Limb (tissue), 2 donors: ENCODE measurements around the gene TRABD.

ENCODE experiments used
- DNase-seq, 2 donors: peaks; one replicate each; pipeline ENCODE4 v3.0.0-alpha.2; 2016; ENCODE audit errors: extremely low spot score in 2 of 2

TRABD gene

DNA sequence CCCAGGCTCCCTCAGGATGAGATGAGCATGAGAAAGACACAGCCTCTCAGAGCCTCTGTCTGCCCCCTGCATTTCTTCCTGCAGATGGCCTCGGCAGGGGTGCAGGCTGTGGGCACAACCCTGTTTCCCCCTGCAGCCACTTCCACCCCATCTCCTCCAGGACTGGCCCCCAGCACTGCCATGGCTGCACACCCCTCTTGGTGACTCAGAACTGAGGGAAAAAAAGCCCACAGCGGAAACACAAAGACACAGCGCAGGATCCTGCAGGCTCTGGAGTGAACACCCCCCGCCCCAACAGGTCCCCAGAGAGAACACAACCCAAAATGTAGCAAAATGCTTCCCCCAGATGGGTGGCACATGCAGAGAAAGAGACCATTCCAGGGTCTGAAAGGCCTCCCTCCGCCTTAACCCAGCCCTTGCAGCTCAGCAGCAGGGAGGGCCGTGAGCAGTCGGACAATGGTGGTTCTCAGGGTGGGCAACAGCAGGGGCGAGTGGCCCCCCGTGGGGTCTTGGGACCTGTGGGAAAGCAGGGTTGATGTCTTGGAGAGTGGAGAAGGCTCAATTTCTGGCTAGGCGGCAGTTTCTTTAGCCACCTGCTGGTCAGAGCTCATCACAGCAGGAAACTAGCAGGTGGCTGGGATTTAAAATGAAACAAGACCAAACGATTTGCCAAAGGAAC is 51.2 kb downstream of the TRABD start:
- DNase-seq, result no peak

DNA sequence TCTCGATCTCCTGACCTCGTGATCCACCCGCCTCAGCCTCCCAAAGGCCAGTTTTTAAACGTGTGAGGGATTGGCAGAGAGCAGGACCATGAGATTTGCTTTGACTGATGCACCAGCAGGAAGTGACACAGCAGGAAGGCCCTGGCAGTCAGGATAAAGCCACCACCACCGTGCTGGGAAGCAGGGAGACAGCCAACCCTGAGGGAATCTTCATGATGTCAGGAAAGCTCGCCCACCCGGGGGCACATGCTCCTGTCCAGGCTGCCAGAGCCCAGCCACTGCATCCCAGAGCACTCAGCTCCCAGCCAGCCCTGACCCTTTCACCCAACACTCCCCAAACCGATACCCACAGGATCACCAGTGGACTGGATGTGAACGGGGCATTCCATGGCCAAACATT is 53.0 kb downstream of the TRABD start:
- DNase-seq, result no peak

DNA sequence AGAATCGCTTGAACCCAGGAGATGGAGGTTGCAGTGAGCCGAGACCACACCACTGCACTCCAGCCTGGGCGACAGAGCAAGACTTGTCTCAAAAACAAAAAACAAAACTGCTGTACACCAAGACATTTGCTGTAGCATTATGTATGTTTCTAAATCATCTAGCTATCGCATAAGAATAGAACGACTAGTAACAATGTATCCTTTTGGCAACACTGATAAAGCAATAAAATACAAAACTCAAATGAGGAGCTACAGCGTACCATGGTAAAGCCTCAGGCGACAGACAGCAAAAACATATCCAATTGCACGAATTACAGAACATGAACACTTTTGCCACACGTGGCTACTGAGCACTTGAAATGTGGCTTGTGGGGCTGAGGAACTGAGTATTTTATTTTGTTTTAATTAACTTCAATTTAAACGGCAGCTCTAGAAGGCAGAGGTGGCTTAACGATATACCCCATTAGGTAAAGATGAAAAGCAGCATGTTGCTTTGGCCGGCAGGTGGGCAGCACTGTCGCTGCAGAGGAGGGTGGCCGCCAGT is 56.8 kb downstream of the TRABD start:
- no peak for DNase-seq

DNA sequence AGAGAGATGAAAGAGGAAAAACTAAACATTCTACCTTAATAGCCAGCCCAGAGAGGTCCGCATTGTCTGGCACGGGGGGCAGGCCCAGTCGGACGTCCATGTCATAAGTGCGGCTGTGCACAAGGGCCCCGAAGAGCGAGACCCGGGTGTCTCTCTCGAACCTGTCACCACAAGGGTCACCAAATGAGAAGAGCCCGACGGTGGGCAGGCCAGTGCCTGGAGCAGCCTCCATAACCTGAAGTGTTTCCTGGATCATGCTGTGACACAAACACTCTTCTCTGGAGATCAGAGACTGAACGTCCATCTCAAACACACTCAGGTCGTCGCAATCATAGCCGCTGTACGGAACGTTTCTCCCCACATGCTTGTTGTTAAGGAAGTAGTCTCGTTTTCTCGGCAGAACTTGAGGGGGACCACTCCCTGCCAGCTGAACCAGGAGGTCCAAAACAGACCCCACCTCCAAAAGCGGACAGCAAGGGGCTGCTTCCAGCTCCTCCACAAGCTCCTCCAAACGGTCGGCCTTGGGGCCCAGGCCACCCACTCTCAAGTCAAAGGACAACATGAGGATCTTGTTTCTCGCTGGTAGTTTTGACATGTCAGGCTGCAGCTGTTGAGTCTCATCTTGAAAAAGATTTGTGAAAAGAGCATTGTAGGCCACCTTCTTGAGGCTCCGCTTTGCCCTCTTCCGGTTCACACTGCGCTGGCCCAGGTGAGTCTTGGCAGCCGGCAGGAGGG is 58.1 kb downstream of the TRABD start:
- DNase-seq, result no peak

DNA sequence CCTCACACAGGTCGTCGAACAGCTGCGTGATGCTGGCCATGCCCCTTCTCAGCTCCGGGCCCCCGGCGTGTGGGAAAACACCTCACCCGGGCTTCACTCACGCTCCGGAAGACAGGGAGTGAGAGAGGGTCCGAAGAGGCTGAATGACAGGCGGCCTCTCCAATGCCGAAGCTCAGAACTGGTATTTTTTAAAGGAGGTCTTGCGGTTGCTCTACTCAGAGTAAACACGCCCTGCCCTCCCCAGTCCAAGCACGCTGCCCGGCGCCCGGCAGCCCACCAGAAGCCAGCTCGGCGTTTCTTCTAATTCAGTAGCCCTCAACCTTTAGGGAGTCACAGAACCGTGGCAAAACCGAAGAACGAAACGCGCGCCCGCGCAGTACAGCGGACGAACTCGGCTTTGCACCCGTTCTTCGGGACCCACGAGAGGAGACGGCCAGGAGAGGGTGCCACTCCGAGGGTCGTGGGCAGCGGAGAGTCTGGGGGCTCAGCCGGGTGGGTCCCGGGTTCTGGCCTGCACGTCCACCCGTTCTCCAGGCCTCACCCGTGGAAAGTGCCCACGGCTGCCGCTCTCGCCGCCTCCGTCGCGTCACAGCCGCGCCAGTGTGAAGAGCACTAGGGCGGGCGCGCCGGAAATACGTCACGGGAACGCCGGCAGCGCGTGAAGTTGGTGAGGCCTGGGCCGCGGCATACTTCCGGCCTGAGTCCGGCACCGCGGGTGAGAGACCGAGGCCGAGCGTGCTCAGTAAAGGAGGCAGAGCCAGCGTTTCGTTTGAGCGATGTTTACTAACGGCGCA is 58.9 kb downstream of the TRABD start, which contains the start of gene TUBGCP6:
TSS of gene TUBGCP6 (minus strand) at position 604 of the 794 bp plus-strand sequence. CDS start at position 40, 564 bp downstream.
- peak; percentile 94 to 96 for DNase-seq

DNA sequence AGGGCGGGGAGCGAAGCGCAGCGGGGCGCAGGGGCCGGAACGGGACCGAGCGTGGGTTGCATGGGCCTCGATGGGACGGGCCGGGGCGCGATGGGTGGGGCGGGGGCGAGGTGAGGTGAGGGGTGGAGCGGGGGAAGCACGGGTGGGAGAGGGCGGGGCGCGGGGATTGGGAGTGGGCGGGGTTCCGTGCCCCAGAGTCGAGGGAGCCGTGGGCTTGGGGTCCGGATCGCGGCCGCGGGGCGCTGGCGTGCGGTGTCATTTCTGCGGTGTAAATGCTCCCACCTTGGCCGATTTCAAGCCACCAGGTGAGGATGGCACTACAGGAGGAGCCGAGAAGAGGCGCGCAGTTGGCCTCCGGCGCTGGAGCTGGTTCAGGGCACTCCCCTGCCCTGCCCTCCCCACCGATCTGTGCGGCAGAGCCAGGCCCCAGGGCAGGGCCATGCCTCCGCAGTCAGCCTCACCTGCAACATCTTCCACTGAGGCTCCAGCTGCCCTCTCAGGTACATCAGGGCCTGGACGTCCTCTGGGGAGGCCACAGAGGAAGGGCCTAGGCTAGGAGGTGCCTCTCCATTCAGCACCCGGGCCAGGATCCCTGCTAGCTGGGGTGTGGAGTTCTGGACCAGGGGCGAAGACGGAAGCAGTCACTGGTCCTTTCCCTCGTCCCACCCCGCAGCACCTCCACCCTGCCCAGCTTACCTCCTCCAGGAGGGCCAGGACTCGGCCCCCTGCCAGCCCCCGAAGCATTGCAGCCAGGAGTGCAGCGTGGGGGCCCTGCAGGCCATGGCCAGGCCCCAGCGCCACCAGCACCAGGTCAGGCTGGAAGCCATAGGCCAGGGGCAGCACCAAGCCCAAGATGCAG is 59.7 kb downstream of the TRABD start:
- DNase-seq, result no peak

DNA sequence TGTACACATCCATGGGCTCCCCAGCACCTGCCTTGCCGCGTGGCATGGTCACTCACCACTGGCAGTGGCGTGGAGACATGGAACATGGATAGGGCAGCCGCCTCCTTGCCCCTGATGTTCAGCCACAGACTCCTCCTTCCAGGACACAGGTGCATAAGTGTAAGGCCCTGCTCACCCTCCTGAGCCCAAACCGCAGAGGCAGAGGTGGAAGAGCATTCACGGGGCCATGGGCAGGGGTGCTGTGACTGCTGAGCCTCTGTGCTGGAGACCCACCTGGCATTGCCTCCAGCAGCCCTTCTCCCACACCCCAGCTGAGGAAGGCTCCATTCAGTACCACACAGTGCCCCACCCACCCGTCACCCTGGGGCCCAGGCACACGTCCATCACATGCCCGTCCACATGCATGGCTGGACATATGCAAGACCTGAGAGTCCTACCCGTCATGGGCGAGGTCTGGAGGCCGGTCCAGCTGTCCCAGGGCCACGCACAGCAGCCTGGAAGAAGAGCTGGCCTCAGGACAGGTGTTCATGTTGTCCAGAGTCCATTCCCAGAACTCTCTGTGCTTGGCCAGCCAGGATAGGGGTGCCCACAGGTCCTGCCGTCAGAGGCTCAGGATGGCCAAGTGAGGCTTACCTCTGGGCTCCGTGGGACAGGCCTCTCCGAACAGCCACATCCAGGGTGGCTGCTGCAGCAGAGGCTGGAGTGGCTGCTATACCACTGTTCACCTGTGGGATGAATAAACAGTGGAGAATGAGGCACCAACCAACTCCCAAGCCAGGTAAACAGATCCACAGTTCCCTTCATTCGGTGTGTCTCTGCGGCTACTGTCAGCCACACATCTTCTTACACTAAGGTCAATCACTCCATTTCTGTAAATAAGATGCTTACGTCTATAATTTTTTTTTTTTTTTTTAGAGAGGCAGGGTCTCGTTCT is 60.8 kb downstream of the TRABD start:
- DNase-seq, result no peak

DNA sequence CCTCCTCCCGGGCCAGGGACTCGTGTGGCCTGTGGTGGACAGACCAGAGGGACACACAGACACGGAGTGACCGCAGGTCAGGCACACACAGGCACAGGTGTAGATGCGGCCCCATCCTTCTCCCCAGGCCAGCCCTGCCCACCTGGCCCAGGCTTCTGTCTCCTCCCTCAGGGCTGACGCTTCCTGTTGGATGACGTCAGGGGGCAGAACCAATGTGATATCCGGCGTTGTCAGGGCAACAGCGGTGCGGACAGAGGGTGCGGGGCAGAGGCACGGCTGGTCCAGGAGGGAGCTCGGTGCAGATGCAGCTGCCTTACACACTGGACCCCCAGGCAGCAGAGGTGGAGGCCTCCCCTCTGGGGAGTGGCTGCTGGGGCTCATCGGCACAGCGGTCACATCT is 62.0 kb downstream of the TRABD start:
- DNase-seq, result no peak

DNA sequence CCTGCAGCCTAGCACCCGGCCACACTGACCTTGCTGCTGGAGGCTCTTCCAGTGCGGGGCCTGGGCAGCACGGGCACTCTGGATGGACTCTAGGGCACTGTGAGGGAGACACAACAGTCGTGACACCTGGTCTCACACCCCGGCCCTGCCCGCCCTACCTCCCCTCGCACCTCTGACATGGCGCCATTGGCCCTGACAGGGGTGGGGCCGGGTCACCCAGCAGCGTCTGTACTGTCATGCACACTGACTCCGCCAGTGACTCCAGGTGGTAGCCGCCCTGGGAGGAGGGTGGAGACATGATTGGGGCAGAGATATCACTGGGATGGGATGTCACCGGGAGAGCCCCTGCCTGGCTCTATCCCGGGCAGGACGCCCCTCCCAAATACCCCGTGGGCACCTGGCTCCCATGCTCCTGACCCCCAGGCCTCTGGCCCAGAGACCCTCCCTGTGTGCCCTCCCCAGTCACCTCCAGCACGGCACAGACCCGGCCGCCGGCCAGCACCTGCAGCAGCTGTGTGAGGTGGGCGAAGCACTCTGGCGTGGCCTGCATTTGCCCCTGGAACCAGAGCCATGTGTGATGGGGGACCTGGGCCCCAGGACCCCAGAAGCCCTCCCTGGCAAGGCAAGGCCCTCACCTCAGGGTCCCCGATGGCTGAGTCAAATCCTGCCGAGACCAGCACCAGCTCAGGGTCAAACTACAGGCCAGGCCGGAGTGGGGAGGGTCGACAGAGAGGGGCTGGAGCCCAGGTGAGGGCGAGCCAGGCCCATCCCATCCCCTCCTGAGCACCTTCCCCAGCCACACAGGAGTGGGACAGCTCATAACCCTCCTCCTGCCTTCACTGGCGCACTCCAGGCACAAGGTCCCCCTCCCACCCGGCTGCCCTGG is 62.7 kb downstream of the TRABD start:
- no peak for DNase-seq
